IPS DF 6.9 (cell line): ENCODE data around the gene EID2.

ENCODE experiments used
- DNase-seq: peaks from one replicate; pipeline ENCODE4 v3.0.0-alpha.2; 2013; ENCODE audit warnings: low read depth, low spot score
- H3K27ac ChIP-seq: one replicate; pipeline ENCODE4 v1.5.1; 2013; ENCODE audit warnings: low read length, control low read depth
- H3K27me3 ChIP-seq: 2 replicates; pipeline ENCODE4 v1.6.1; 2013; ENCODE audit warnings: mild to moderate bottlenecking, low read length; ENCODE audit not compliant: control insufficient read depth, insufficient read depth
- H3K36me3 ChIP-seq: 2 replicates; pipeline ENCODE4 v1.6.1; 2013; ENCODE audit warnings: low read length; ENCODE audit not compliant: control insufficient read depth, insufficient read depth
- H3K4me1 ChIP-seq: 2 replicates; pipeline ENCODE4 v1.6.1; 2013; ENCODE audit warnings: low read length; ENCODE audit not compliant: control insufficient read depth, insufficient read depth
- H3K4me3 ChIP-seq: 2 replicates; pipeline ENCODE4 v1.5.1; 2013; ENCODE audit warnings: mild to moderate bottlenecking, low read length
- H3K9me3 ChIP-seq: 2 replicates; pipeline ENCODE4 v1.6.1; 2013; ENCODE audit warnings: low read length, inconsistent platforms; ENCODE audit not compliant: control insufficient read depth, insufficient read depth
- WGBS: extraction: QIAGEN DNeasy Blood & Tissue Kit; methylation state at CpG from one replicate; pipeline ENCODE4 v1.1.7; 2013; ENCODE audit warnings: mixed read lengths, missing lambda C conversion rate; ENCODE audit not compliant: insufficient read length, insufficient coverage; 5-methylcytosine and 5-hydroxymethylcytosine counted together

The EID2 gene

GRCh38 chr19:39492788-39493187 is 47.2 kb downstream of the EID2 start:
- no peaks in the 10 kb centered on the region for H3K4me1 ChIP-seq
- no peaks in the 10 kb centered on the region for H3K27me3 ChIP-seq
- no peak for DNase-seq
- H3K36me3 ChIP-seq: peaks cover 20% of the 10 kb centered on the region
- no peaks in the 10 kb centered on the region; the same call in 1 of the 2 replicates for H3K9me3 ChIP-seq
- no peak overlapping the region for H3K27ac ChIP-seq
- no peak overlapping the region for H3K4me3 ChIP-seq
- no CpG with 5 or more reads among the region's 3 CpGs for WGBS

GRCh38 chr19:39492225-39492624 is 47.7 kb downstream of the EID2 start:
- Histone ChIP-seq H3K27ac (no peak overlapping the region), H3K4me3 (no peak overlapping the region), H3K36me3 (peaks cover 21% of the 10 kb centered on the region), H3K9me3 (no peaks in the 10 kb centered on the region; the same call in 1 of the 2 replicates), H3K27me3 (no peaks in the 10 kb centered on the region), H3K4me1 (no peaks in the 10 kb centered on the region)
- no CpG with 5 or more reads among the region's 6 CpGs for WGBS
- DNase-seq: no peak

GRCh38 chr19:39489756-39490155 is 50.2 kb downstream of the EID2 start:
- no CpG with 5 or more reads among the region's 10 CpGs for WGBS
- no peaks in the 10 kb centered on the region for H3K27me3 ChIP-seq
- H3K4me1 ChIP-seq: no peaks in the 10 kb centered on the region
- peaks cover 37% of the 10 kb centered on the region for H3K36me3 ChIP-seq
- H3K27ac ChIP-seq: no peak overlapping the region
- no peaks in the 10 kb centered on the region for H3K9me3 ChIP-seq
- H3K4me3 ChIP-seq: no peak overlapping the region
- DNase-seq: no peak
